Hepatocyte (in vitro differentiated cells): ENCODE results near the gene FAM32A. TPM values are rescaled to one million over a fixed set of nuclear protein-coding genes. Genes with fewer than 3 reads are reported as not detected.

Experiments used
- DNase-seq: peaks from one replicate; pipeline ENCODE4 v3.0.0-alpha.2; 2016; ENCODE audit warnings: low spot score
- H2AFZ ChIP-seq: fragments of 200-600 bp; sonication (generic); 2 replicates; pipeline ENCODE4 v1.6.0; 2016; ENCODE audit warnings: antibody characterized with exemption, mild to moderate bottlenecking
- H3K27ac ChIP-seq: fragments of 200-600 bp; sonication (generic); 2 replicates; pipeline ENCODE4 v1.5.1; 2016; ENCODE audit warnings: mild to moderate bottlenecking
- H3K27me3 ChIP-seq: fragments of 200-600 bp; sonication (generic); 2 replicates; pipeline ENCODE4 v1.6.1; 2016
- H3K36me3 ChIP-seq: fragments of 200-600 bp; sonication (generic); replicated peaks from 2 replicates; pipeline ENCODE4 v1.5.1; 2016; ENCODE audit warnings: low read depth; ENCODE audit not compliant: insufficient read depth
- H3K4me1 ChIP-seq: fragments of 200-600 bp; sonication (generic); 2 replicates; pipeline ENCODE4 v1.5.1; 2016; ENCODE audit warnings: mild to moderate bottlenecking, moderate library complexity; ENCODE audit not compliant: insufficient read depth
- H3K4me2 ChIP-seq: fragments of 200-600 bp; sonication (generic); 2 replicates; pipeline ENCODE4 v1.6.0; 2016
- H3K4me3 ChIP-seq: fragments of 200-600 bp; sonication (generic); 2 replicates; pipeline ENCODE4 v1.5.1; 2016; ENCODE audit warnings: mild to moderate bottlenecking
- H3K79me2 ChIP-seq: fragments of 200-600 bp; sonication (generic); 2 replicates; pipeline ENCODE4 v1.6.0; 2017; ENCODE audit warnings: mild to moderate bottlenecking
- H3K9me2 ChIP-seq: fragments of 200-600 bp; sonication (generic); replicated peaks from 2 replicates; pipeline ENCODE4 v1.6.0; 2017; ENCODE audit warnings: mild to moderate bottlenecking; ENCODE audit not compliant: insufficient read depth
- H3K9me3 ChIP-seq: fragments of 200-600 bp; sonication (generic); 2 replicates; pipeline ENCODE4 v1.5.1; 2016; ENCODE audit warnings: low read depth, mild to moderate bottlenecking
- H4K20me1 ChIP-seq: fragments of 200-600 bp; sonication (generic); 2 replicates; pipeline ENCODE4 v1.6.0; 2016; ENCODE audit warnings: mild to moderate bottlenecking; ENCODE audit not compliant: insufficient read depth, poor library complexity, severe bottlenecking
- CTCF ChIP-seq: fragments of 200-600 bp; sonication (generic); IDR thresholded peaks from 2 replicates; pipeline ENCODE4 v1.5.1; 2016; ENCODE audit warnings: antibody characterized with exemption, mild to moderate bottlenecking; ENCODE audit not compliant: poor library complexity
- EZH2 ChIP-seq: fragments of 200-600 bp; sonication (generic); IDR thresholded peaks from 2 replicates; pipeline ENCODE4 v1.6.1; 2016; ENCODE audit warnings: antibody characterized with exemption, mild to moderate bottlenecking, borderline replicate concordance
- EZH2phosphoT487 ChIP-seq: fragments of 200-600 bp; sonication (generic); IDR thresholded peaks from one replicate; pipeline ENCODE4 v1.6.1; 2018; ENCODE audit warnings: antibody characterized with exemption, mild to moderate bottlenecking, low read depth, moderate library complexity; ENCODE audit not compliant: unreplicated experiment, severe bottlenecking
- WGBS: methylation state at CpG from one replicate; pipeline ENCODE4 v1.1.6; 2016; ENCODE audit warnings: low lambda C conversion rate; ENCODE audit errors: missing lambda C conversion rate; 5-methylcytosine and 5-hydroxymethylcytosine counted together
- polyA plus RNA-seq: library from polyadenylated mRNA; unstranded; fragments of >200 nt; fragmentation: Nextera tagmentation; extraction: Ambion mirVana; gene quantifications from 2 replicates; pipeline ENCODE4 v1.2.1, GENCODE V29; 2016
- total RNA-seq: library from RNA; depleted of rRNA; stranded (reverse); fragments of >200 nt; gene quantifications from 2 replicates; pipeline ENCODE4 v1.2.3, GENCODE V29; 2014

FAM32A gene
- total and polyA plus RNA-seq, 2 experiments from 2014 or later, result 132 to 154 TPM

DNA sequence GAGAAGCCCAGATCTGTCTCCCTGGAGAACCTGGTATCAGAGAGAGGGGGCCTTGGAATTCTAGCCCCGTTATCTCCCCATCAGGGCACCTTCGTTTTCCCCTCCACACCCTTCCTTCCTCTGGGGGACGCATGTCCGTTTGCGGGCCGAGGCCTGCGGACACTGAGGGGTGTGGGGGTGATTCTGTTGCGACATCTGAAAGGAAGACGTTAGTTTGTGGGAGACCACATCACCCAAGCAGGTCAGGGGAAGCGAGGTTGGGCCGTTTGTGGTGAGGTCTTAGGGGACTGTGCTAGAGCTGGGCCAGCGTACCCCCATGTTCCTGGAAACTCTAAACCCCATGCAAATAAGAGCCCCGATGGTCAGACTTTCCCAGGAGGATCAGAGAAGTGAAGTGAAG lies 45.5 kb upstream of the FAM32A start:
- WGBS, result 93% methylated on average over 13 of the region's 13 CpGs
- H3K9me3 ChIP-seq, result no peaks in the 10 kb centered on the region
- no peak overlapping the region for H3K4me3 ChIP-seq
- H3K4me1 ChIP-seq, result no peaks in the 10 kb centered on the region
- H3K27ac ChIP-seq, result no peak overlapping the region
- H4K20me1 ChIP-seq, result no peaks in the 10 kb centered on the region
- H3K79me2 ChIP-seq, result no peaks in the 10 kb centered on the region
- no peaks in the 10 kb centered on the region for H3K27me3 ChIP-seq
- no peak for TF ChIP-seq EZH2phosphoT487
- TF ChIP-seq EZH2, result no peak
- TF ChIP-seq CTCF, result no peak
- no peak overlapping the region for H3K4me2 ChIP-seq
- no peak overlapping the region for H2AFZ ChIP-seq
- no peaks in the 10 kb centered on the region for H3K9me2 ChIP-seq
- DNase-seq, result no peak
- H3K36me3 ChIP-seq, result no peaks in the 10 kb centered on the region

GRCh38 chr19:16141043-16141442 lies 44.2 kb upstream of the FAM32A start:
- WGBS, result 65% methylated on average over 4 of the region's 4 CpGs
- no peak for DNase-seq
- no peaks in the 10 kb centered on the region for H4K20me1 ChIP-seq

DNA sequence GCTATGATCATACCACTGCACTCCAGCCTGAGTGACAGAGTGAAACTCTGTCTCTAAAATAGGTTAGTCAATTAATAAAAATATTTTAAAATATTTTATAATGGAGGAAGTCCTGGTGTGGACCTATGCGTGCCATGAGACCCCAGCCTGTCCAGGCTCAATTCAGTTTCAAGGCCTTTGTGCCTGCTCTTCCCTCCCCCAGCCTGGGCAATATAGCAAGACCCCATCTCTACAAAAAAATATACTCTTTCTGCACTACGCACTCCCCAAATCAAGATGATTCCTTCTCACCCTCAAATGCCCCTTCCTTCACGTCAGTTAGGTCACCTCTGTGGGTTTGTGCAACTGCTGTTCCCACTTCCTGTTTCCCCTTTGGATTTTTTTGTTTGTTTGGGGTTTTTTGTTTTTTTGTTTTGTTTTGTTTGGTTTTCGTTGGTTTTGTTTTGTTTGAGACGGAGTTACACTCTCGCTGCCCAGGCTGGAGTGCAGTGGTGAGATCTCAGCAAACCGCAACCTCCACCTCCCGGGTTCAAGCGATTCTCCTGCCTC lies 43.1 kb upstream of the FAM32A start:
- Histone ChIP-seq H3K79me2 (no peaks in the 10 kb centered on the region), H3K4me1 (no peaks in the 10 kb centered on the region), H3K27ac (no peak overlapping the region), H3K36me3 (no peaks in the 10 kb centered on the region), H4K20me1 (no peaks in the 10 kb centered on the region), H3K4me2 (no peak overlapping the region), H3K4me3 (no peak overlapping the region), H3K9me3 (no peaks in the 10 kb centered on the region), H2AFZ (no peak overlapping the region), H3K27me3 (no peaks in the 10 kb centered on the region), H3K9me2 (no peaks in the 10 kb centered on the region)
- TF ChIP-seq EZH2phosphoT487, result no peak
- no peak for TF ChIP-seq EZH2
- no peak for TF ChIP-seq CTCF
- DNase-seq, result no peak
- 92% methylated on average over 9 of the region's 9 CpGs for WGBS

More at GRCh38 chr19:16141043-16141442, 44.2 kb upstream of the FAM32A start:
- H3K4me2 ChIP-seq, result no peak overlapping the region
- H3K79me2 ChIP-seq, result no peaks in the 10 kb centered on the region
- no peak overlapping the region for H2AFZ ChIP-seq
- no peak overlapping the region for H3K27ac ChIP-seq
- no peaks in the 10 kb centered on the region for H3K27me3 ChIP-seq
- no peak overlapping the region for H3K4me3 ChIP-seq
- H3K9me3 ChIP-seq, result no peaks in the 10 kb centered on the region
- TF ChIP-seq EZH2phosphoT487 (no peak), CTCF (no peak), EZH2 (no peak)
- H3K36me3 ChIP-seq, result no peaks in the 10 kb centered on the region
- no peaks in the 10 kb centered on the region for H3K4me1 ChIP-seq
- H3K9me2 ChIP-seq, result no peaks in the 10 kb centered on the region
